ENCODE measurements around the gene TSPAN15. TPM values are rescaled to one million over a fixed set of nuclear protein-coding genes. Genes with fewer than 3 reads are reported as not detected.

Gene TSPAN15
- total RNA-seq, 2 experiments from 2014 or later = 2.4 to 3.1 TPM

DNA sequence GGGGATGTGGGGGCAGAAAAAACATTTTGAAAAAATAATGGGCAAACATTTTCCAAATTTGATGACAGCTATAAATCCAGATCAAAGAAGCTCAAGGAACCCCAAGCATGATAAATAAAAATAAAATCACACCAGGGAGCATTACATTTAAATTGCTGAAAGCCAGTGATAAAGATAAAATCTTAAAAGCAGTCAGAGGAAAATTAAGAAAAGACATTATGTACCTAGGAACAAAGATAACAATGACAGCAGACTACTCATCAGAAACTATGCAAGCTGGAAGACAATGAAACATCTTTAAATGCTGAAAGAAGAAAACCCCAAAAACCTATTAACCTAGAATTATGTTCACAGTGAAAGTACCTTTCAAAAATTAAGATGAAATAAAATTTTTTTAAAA, 98.7 kb downstream of the TSPAN15 start:
- BruUV-seq (replicated peaks) = no TSS peak
- POLR2A ChIA-PET = no interaction called here
- Histone ChIP-seq H3K4me1 (ENCODE audit: insufficient read depth, low read length, poor library complexity, severe bottlenecking) (no peaks in the 10 kb centered on the region), H3K4me2 (ENCODE audit: low read length) (no peak overlapping the region), H3K9me3 (ENCODE audit: low read length) (peaks cover 18% of the 10 kb centered on the region), H2AFZ (ENCODE audit: low read length) (no peak overlapping the region), H3K79me2 (ENCODE audit: insufficient read depth, low read depth, low read length) (no peaks in the 10 kb centered on the region), H3K9me2 (ENCODE audit: insufficient read depth, low read length) (no peaks in the 10 kb centered on the region), H4K20me1 (ENCODE audit: insufficient read depth, low read length) (no peaks in the 10 kb centered on the region), H3K27ac (ENCODE audit: low read depth, low read length, poor library complexity, severe bottlenecking) (no peak overlapping the region), H3K36me3 (ENCODE audit: insufficient read depth, low read length) (no peaks in the 10 kb centered on the region), H3K4me3 (ENCODE audit: low read depth, low read length, poor library complexity, severe bottlenecking) (no peak overlapping the region)
- peak; percentile 19 for DNase-seq (ENCODE audit: low spot score)
- intact Hi-C loops (cut with micrococcal nuclease; ENCODE audit: unreplicated experiment) = no loop called here
- CTCF ChIA-PET (ENCODE audit: unreplicated experiment) = no interaction called here
- no peak for TF ChIP-seq EZH2phosphoT487 (IDR thresholded peaks at IDR 0.05; ENCODE audit: borderline replicate concordance, low read depth, low read length)
- TF ChIP-seq, protein P1, sequence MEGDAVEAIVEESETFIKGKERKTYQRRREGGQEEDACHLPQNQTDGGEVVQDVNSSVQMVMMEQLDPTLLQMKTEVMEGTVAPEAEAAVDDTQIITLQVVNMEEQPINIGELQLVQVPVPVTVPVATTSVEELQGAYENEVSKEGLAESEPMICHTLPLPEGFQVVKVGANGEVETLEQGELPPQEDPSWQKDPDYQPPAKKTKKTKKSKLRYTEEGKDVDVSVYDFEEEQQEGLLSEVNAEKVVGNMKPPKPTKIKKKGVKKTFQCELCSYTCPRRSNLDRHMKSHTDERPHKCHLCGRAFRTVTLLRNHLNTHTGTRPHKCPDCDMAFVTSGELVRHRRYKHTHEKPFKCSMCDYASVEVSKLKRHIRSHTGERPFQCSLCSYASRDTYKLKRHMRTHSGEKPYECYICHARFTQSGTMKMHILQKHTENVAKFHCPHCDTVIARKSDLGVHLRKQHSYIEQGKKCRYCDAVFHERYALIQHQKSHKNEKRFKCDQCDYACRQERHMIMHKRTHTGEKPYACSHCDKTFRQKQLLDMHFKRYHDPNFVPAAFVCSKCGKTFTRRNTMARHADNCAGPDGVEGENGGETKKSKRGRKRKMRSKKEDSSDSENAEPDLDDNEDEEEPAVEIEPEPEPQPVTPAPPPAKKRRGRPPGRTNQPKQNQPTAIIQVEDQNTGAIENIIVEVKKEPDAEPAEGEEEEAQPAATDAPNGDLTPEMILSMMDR (conservative IDR thresholded peaks at IDR 0.05; ENCODE audit: low read length) = no peak

DNA sequence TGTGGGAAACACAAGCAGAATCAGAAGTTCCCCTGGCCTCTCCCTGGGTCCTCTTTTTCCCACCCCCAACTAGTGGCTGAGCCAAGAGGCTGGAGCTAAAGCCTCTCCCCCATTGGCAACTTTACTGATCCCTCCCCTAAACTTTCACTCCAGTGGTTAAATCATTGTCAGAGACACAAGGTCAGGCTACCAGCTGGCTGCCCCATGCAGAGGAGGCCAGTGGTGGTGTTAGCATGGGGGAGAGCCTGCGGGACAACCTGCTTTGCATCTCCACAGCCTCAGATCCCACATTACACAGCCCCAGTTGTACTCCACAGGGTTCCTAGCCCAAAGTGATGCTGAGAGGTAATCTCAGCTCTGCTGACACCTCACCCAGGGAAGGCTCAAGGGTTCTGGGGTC, 101.0 kb downstream of the TSPAN15 start:
- ChIA-PET POLR2A (interaction anchor here (0.7 kb wide), 1 partner anchor 43 kb away, joined by 3 read pairs; no protein-coding TSS in a partner anchor), CTCF (ENCODE audit: unreplicated experiment) (no interaction called here)

DNA sequence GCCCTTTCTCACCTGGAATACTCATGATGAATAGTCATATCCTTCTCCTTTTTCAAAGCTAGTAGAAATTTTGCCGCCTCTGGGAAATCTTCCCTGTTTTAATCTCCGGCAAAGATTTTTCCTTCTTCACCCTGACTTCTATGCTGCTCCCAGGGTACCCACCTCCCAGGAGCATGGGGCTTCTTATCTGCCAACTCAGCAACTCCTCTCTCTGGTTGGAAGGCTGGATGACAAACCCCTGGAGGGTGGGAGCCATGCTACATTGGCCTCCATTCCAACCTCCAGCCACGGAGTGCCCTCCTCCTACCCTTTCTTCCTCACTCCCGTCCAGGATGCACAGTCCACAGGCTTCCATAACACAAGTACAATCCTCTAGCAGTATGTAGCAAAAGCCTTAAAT, 102.1 kb downstream of the TSPAN15 start:
- intact Hi-C loops (cut with micrococcal nuclease; ENCODE audit: unreplicated experiment) = no loop called here
- Histone ChIP-seq H3K4me3 (ENCODE audit: low read depth, low read length, poor library complexity, severe bottlenecking) (no peak overlapping the region), H2AFZ (ENCODE audit: low read length) (no peak overlapping the region), H3K79me2 (ENCODE audit: insufficient read depth, low read depth, low read length) (no peaks in the 10 kb centered on the region), H4K20me1 (ENCODE audit: insufficient read depth, low read length) (no peaks in the 10 kb centered on the region), H3K9me3 (ENCODE audit: low read length) (peaks cover 18% of the 10 kb centered on the region), H3K9me2 (ENCODE audit: insufficient read depth, low read length) (no peaks in the 10 kb centered on the region), H3K36me3 (ENCODE audit: insufficient read depth, low read length) (no peaks in the 10 kb centered on the region), H3K4me1 (ENCODE audit: insufficient read depth, low read length, poor library complexity, severe bottlenecking) (no peaks in the 10 kb centered on the region), H3K4me2 (ENCODE audit: low read length) (no peak overlapping the region), H3K27ac (ENCODE audit: low read depth, low read length, poor library complexity, severe bottlenecking) (no peak overlapping the region)
- no peak for TF ChIP-seq EZH2phosphoT487 (IDR thresholded peaks at IDR 0.05; ENCODE audit: borderline replicate concordance, low read depth, low read length)
- TF ChIP-seq, protein P1 (conservative IDR thresholded peaks at IDR 0.05; ENCODE audit: low read length) = no peak
- no peak for DNase-seq (ENCODE audit: low spot score)
- BruUV-seq (replicated peaks) = no TSS peak
- ChIA-PET POLR2A (no interaction called here), CTCF (ENCODE audit: unreplicated experiment) (no interaction called here)

More for the DNA sequence above, 101.0 kb downstream of the TSPAN15 start:
- Histone ChIP-seq H3K4me3 (ENCODE audit: low read depth, low read length, poor library complexity, severe bottlenecking) (no peak overlapping the region), H4K20me1 (ENCODE audit: insufficient read depth, low read length) (no peaks in the 10 kb centered on the region), H3K4me1 (ENCODE audit: insufficient read depth, low read length, poor library complexity, severe bottlenecking) (no peaks in the 10 kb centered on the region), H3K79me2 (ENCODE audit: insufficient read depth, low read depth, low read length) (no peaks in the 10 kb centered on the region), H3K9me3 (ENCODE audit: low read length) (peaks cover 18% of the 10 kb centered on the region), H2AFZ (ENCODE audit: low read length) (no peak overlapping the region), H3K36me3 (ENCODE audit: insufficient read depth, low read length) (no peaks in the 10 kb centered on the region), H3K27ac (ENCODE audit: low read depth, low read length, poor library complexity, severe bottlenecking) (no peak overlapping the region), H3K9me2 (ENCODE audit: insufficient read depth, low read length) (no peaks in the 10 kb centered on the region), H3K4me2 (ENCODE audit: low read length) (no peak overlapping the region)
- BruUV-seq (replicated peaks) = no TSS peak
- TF ChIP-seq EZH2phosphoT487 (IDR thresholded peaks at IDR 0.05; ENCODE audit: borderline replicate concordance, low read depth, low read length) = no peak
- TF ChIP-seq, protein P1 (conservative IDR thresholded peaks at IDR 0.05; ENCODE audit: low read length) = no peak
- intact Hi-C loops (cut with micrococcal nuclease; ENCODE audit: unreplicated experiment) = no loop called here
- no peak for DNase-seq (ENCODE audit: low spot score)
